Subcutaneous preadipocyte (primary cell): ENCODE measurements around the gene PSMG4. TPM values are rescaled to one million over a fixed set of nuclear protein-coding genes. Genes with fewer than 3 reads are reported as not detected.

Experiments
- total RNA-seq: library from RNA; depleted of rRNA; stranded (reverse); fragments of >200 nt; gene quantifications from 2 replicates; pipeline ENCODE4 v1.2.3, GENCODE V29; 2012

Gene PSMG4, protein sequence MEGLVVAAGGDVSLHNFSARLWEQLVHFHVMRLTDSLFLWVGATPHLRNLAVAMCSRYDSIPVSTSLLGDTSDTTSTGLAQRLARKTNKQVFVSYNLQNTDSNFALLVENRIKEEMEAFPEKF
- 39.9 and 43.4 TPM in 2 replicates for total RNA-seq

GRCh38 chr6:3258720-3259490 is at the start of gene PSMG4:
Gene PSMG4 (plus strand): TSS chr6:3258947. CDS start chr6:3259023, 76 bp downstream.

DNA sequence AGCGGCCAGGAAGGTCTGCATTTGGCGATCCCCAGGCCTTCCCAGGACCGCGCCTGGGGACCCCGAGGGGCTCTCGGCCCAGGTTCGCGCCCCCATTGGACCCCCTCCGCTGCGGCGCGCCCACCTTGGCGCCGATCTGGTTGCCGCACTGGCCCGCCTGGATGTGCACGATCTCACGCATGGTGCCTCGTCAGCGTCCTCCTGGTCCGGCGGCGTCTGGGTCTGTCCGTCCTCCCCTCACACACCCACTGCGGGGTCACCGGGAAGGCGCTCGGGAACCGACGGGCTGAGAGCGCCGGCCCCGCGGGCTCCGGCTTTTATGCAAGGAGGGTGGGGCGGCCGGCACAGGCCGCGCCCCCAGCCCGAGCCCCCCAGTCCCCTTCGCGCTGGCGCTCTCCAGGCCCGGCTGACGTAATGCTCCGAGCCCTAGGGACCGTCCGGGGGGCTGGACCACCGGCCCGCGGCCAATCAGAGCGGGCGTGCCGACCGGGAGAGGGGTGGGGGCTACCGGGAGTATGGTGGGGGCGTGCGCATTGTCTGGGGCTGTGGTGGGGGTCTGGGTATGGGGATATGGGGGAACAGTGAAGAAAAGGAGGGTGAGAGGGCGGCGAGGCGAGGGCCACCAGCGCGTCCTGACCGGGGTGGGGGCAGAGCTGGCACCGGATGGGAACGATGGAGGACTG is 31.2 kb upstream of the PSMG4 start, which contains the start of gene TUBB2B:
Gene TUBB2B, minus strand, starts transcription at position 291 of the 683 bp plus-strand sequence. Its CDS starts 110 bp downstream, at position 181.

Other genes starting within 250 kb of the PSMG4 start
- gene RIPK1, start 190.5 kb upstream of the PSMG4 start, total RNA-seq: 13.2 and 15.8 TPM in 2 replicates
- gene BPHL, start 140.2 kb upstream of the PSMG4 start, total RNA-seq: 9.6 and 10.6 TPM in 2 replicates
- gene TUBB2A, start 101.4 kb upstream of the PSMG4 start, total RNA-seq: 42.8 and 45.2 TPM in 2 replicates
- gene TUBB2B, start 31.3 kb upstream of the PSMG4 start, total RNA-seq: 0.37 and 2.7 TPM in 2 replicates
- gene SLC22A23, start 198.1 kb downstream of the PSMG4 start, total RNA-seq: 14.0 and 15.6 TPM in 2 replicates